NCI-H524 (cell line): Measurements from ENCODE around the gene KLHL28.
"Not testable (repeated sequence)": the region's sequence is repeated elsewhere in the genome, so short reads cannot be mapped to it uniquely, and the experiment has no call there.

Experiments
- DNase-seq, 2 experiments: peaks; one replicate each; lab custom pipeline; 2025; lab: John Stamatoyannopoulos, UW

KLHL28 gene

DNA sequence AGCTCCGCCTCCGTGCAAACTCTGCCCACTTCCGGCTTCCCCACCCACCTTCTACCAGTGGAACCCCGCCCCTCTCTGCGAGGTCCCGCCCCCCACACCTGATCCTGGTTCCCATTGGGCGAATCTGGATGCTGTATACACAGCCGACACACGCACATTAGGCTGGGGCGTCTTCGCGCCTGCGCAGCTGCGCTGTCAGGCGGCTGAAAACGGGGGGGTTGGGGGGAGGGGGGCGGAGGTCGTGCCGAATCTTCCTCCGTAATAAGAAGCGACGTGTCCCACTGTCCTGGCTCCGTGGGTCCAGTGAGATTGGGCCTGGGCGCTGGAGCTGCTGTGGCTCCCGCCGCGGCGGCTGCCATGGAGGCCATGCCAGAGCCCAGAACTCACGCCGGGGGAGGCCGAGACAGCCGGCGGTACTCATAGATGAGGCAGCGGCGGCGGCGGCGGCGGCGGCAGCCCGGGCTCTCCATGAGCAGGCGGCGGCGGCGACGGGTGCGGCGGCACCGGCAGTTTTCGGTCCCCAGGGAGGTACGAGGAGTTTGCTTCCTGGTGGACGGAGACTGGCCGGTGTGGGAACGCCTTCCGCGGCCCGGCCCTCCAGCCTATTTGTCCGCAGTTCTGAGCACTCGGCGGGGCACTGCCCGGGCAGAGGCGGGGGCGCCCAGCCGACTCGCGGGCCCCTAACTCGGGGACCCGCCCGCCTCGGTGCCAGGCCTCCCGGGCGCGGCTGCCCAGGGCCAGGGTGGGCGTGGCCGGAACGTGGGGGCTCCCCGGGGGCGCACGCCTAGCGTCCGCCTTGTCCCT, 64.5 kb downstream of the KLHL28 start:
- peak; percentile 97 to 99 for DNase-seq

DNA sequence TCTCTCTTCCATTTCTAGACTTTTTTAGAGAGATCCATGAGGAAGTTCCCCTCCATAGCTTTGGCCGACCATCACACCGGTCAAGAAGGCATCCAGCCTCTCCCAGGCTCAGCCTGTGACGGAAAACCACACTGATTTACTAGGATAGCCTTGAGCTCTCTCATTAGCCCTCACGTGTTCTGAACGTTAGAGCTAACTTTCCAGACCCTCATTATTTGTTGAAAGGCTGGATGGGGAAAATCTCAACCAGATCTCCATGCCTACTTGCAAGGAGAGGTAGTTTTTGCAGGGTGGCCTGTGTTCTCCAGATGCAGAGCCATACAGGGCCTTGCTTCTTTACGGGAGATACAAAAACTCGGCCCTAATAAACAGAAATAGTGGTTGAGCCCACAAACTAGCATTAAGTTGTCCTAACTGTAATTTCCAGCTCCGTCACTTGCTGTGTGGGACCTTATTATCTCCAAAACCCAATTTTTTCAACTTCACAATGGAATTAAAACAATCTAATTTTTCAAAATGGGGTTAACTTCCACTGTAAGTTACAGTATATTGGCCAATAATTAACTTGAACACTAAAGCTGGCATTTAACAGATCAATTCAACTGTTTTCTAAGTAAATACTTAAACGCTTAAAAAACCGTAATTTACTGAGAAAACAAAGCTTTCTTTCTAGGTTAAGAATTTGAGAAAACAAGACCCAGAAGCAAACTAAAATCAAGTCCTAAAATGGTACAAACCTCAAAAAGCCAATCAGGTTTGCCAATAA, 65.3 kb downstream of the KLHL28 start:
- no peak for DNase-seq

DNA sequence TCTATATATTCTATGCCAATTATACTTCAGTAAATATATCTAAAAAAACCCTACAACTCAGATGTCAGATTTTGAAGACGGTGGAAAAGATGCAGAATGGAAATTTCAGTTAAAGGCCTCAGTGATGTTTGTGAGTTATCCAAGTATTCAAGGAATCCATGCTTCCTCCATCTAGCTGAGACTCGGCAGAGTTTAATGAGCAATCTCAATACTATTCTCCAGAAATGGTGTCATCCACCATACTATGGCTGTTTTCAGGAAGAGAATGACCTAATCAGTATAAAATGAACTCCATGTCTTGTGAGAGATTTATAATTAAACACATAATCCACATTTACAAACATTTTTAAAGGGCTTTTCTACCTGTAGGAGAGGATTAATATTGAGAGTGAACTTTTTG, 66.0 kb downstream of the KLHL28 start:
- no peak for DNase-seq

DNA sequence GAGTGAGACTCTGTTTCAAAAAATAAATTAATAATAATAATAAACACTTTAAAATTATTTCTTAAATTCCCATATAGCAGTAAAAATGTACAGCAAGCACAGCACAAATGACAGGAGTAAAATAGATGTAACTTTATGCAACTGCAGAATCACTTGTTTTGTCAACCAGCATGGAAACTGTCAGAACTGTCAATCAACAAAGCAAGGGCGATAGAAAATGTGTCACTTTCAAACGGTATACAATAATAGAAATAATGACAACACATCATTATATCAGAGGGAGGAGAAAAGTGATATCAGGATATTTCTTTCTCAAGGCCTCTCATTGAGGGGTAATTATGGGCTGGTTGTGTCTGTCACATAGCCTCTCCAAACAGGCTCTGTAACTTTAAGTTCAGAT, 68.2 kb downstream of the KLHL28 start:
- DNase-seq: no peak

DNA sequence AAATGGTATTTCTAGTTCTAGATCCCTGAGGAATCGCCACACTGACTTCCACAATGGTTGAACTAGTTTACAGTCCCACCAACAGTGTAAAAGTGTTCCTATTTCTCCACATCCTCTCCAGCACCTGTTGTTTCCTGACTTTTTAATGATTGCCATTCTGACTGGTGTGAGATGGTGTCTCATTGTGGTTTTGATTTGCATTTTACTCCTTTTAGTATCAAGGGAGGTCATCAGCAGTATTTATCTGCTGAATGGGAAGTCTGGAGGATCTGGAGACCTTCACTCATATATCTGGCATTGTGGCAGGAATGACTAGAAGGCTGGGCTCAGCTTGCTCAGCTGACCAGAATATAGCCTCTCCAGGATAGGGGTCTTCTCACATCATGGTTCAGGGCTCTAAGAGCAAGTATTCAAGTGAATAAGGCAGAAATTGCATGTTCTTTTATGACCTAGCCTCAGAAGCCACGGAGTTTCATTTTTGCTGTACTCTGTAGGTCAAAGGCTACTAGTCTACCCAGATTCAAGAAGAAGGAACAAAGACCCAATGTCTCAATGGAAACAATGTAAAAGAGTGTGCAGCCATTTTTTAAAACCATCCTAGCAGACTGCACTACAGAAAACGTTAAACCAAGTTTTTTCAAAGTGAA, 69.9 kb downstream of the KLHL28 start:
- DNase-seq: not testable (repeated sequence)

DNA sequence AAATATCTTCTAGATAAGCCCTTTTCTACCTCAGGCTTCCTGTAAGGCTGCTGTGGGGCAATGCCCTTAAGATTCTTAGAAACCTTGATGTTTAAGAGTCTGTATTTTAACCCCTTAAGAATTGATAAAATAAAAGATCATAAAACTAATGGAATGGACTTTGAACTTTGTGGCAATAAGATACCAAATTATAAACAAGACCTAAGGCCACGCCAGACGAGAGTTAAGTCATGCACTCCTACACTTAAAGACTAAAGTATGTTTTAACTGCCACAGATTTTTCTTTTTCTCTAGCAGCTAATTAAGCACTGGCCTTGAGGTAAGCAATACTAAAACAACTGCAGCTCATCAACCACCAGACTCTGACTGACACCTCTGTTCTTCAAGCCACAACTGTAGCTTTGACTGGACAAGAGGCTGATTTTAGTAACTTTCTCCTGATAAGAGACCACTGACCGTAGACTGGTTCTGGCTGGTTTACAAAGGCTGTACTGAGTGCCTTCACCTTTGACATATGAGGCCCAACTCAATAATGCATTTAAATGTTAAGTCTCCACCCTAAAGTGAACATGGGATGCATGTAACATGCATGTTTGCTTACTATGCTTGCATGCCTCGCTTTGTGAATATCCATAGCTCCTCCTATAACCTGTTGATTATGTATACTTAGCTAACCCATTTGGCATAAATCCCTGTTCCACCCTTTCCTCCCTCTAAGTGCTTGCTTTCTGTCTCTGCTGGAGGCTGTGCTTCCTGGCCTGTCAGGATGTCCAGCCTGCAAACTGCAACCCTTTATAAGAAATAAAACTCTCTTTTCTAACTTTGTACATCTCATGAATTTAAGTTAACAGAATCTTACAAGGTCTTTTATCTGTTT, 71.9 kb downstream of the KLHL28 start:
- DNase-seq: no peak

DNA sequence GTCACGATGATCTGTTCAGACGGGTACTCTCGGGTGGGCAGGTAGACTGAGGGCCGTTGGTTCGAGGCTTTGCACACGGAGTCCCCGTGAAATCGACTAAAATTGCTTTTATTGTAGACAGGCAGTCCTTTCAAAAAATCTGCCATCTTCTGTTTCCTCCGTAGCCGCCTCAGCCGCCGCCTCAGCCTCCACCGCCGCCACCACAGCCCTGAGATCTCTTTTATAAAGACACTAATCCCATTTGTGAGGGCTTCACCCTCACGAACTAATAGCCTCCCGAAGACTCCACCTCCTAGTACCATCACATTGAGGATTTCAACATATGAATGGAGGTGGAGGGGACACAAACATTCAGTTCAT, 74.2 kb downstream of the KLHL28 start:
- no peak for DNase-seq

DNA sequence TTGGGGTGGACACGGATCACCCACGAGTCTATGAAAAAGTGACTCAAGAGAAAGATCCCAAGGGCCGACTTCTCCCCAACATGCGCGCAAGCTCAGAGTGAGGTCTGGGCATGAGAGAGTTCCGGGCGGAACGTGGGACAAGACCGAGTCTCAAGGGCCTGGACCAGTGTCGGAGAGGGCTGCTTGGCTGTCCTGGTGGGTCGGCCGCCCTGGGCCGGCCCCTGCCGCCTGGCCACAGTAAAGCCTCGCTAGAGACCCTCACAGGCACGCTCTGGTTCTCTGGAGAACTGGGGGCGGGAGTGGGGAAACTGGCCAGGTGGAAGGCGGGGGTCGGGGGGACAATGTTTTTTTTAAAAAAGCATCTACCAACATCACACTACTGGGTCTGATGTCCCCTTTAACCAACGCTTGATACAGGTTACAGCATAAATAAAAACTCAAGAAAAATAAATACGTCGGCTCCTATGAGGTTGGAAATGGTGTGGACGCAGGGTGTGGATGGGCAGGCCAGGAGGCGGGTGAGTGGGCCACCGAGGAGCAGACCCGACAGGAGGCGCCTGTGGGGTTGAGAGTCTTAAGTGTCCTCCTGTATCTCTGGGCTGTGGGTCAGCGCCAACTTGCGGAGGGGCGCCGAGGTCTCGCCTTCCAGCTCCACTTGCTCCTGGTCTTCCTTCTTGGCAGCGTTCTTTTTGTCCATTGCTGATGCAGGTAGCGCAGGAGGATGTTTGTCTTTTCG, 74.7 kb downstream of the KLHL28 start:
- DNase-seq: no peak

DNA sequence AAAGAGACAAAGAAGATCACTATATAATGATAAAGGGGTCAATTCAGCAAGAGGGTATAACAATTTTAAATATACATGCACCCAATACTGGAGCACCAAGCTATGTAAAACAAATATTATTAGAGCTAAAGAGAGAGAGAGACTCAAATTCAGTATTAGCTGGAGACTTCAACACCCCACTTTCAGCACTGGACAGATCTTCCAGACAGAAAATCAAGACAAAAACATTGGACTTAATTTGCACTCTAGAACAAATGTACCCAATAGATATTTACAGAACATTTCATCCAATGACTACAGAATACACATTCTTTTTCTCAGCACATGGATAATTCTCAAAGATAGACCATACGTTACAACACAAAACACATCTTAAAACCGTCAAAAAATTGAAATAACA, 81.0 kb downstream of the KLHL28 start:
- no peak for DNase-seq
